HUES6 (cell line): ENCODE measurements around the gene SPP2.

ENCODE experiments used
- H3K27ac ChIP-seq: 2 replicates; pipeline ENCODE4 v1.7.0; 2013; ENCODE audit warnings: low read depth, mild to moderate bottlenecking, low read length, inconsistent platforms
- H3K27me3 ChIP-seq: 2 replicates; pipeline ENCODE4 v1.6.1; 2013; ENCODE audit warnings: low read length; ENCODE audit not compliant: control insufficient read depth, insufficient read depth
- H3K36me3 ChIP-seq: 2 replicates; pipeline ENCODE4 v1.6.1; 2013; ENCODE audit warnings: low read length; ENCODE audit not compliant: control insufficient read depth, insufficient read depth
- H3K4me1 ChIP-seq: 2 replicates; pipeline ENCODE4 v1.6.1; 2013; ENCODE audit warnings: low read length; ENCODE audit not compliant: control insufficient read depth, insufficient read depth
- H3K4me3 ChIP-seq: 2 replicates; pipeline ENCODE4 v1.5.1; 2013; ENCODE audit warnings: low read depth, low read length
- H3K9ac ChIP-seq: one replicate; pipeline ENCODE4 v1.6.1; 2013; ENCODE audit warnings: mild to moderate bottlenecking, low read length
- H3K9me3 ChIP-seq: 2 replicates; pipeline ENCODE4 v1.6.1; 2013; ENCODE audit warnings: low read depth, low read length; ENCODE audit not compliant: control insufficient read depth, insufficient read depth

SPP2 gene

GRCh38 chr2:234024304-234024703, 26.2 kb upstream of the SPP2 start:
- H3K4me3 ChIP-seq = no peak overlapping the region
- H3K36me3 ChIP-seq = no peaks in the 10 kb centered on the region
- no peak overlapping the region for H3K9ac ChIP-seq
- no peaks in the 10 kb centered on the region for H3K27me3 ChIP-seq
- H3K9me3 ChIP-seq = peaks cover 19% of the 10 kb centered on the region
- H3K4me1 ChIP-seq = no peaks in the 10 kb centered on the region
- no peak overlapping the region for H3K27ac ChIP-seq

GRCh38 chr2:234025466-234025865, 25.0 kb upstream of the SPP2 start:
- H3K27me3 ChIP-seq = no peaks in the 10 kb centered on the region
- H3K9ac ChIP-seq = no peak overlapping the region
- H3K9me3 ChIP-seq = peaks cover 15% of the 10 kb centered on the region
- H3K27ac ChIP-seq = no peak overlapping the region
- H3K36me3 ChIP-seq = no peaks in the 10 kb centered on the region
- no peaks in the 10 kb centered on the region for H3K4me1 ChIP-seq
- H3K4me3 ChIP-seq = no peak overlapping the region

GRCh38 chr2:234025891-234026401, 24.6 kb upstream of the SPP2 start:
- Histone ChIP-seq H3K27me3 (no peaks in the 10 kb centered on the region), H3K9ac (no peak overlapping the region), H3K27ac (no peak overlapping the region), H3K4me1 (no peaks in the 10 kb centered on the region), H3K4me3 (no peak overlapping the region), H3K9me3 (peaks cover 15% of the 10 kb centered on the region), H3K36me3 (no peaks in the 10 kb centered on the region)

- Histone ChIP-seq H3K36me3 (no peaks in the 10 kb centered on the region), H3K27me3 (no peaks in the 10 kb centered on the region), H3K4me1 (no peaks in the 10 kb centered on the region), H3K9me3 (peaks cover 15% of the 10 kb centered on the region), H3K9ac (no peak overlapping the region), H3K4me3 (no peak overlapping the region), H3K27ac (no peak overlapping the region)
These were observed 23.7 kb upstream of the SPP2 start for GRCh38 chr2:234026693-234027254.

- no peaks in the 10 kb centered on the region for H3K4me1 ChIP-seq
- H3K27me3 ChIP-seq = no peaks in the 10 kb centered on the region
- H3K27ac ChIP-seq = no peak overlapping the region
- H3K9me3 ChIP-seq = peaks cover 15% of the 10 kb centered on the region
- no peak overlapping the region for H3K4me3 ChIP-seq
- no peaks in the 10 kb centered on the region for H3K36me3 ChIP-seq
- no peak overlapping the region for H3K9ac ChIP-seq
These were observed 22.9 kb upstream of the SPP2 start for GRCh38 chr2:234027641-234028040.

- Histone ChIP-seq H3K9ac (no peak overlapping the region), H3K9me3 (peaks cover 4% of the 10 kb centered on the region), H3K4me1 (no peaks in the 10 kb centered on the region)
These were observed 21.3 kb upstream of the SPP2 start for GRCh38 chr2:234029150-234029733.

GRCh38 chr2:234031207-234031606, 19.3 kb upstream of the SPP2 start:
- no peak overlapping the region for H3K9ac ChIP-seq
- no peak overlapping the region for H3K4me3 ChIP-seq
- H3K9me3 ChIP-seq = no peaks in the 10 kb centered on the region; the same call in 1 of the 2 replicates
- H3K36me3 ChIP-seq = no peaks in the 10 kb centered on the region
- H3K4me1 ChIP-seq = no peaks in the 10 kb centered on the region
- H3K27ac ChIP-seq = no peak overlapping the region
- no peaks in the 10 kb centered on the region for H3K27me3 ChIP-seq

More at GRCh38 chr2:234029150-234029733, 21.3 kb upstream of the SPP2 start:
- Histone ChIP-seq H3K4me3 (no peak overlapping the region), H3K36me3 (no peaks in the 10 kb centered on the region), H3K27ac (no peak overlapping the region), H3K27me3 (no peaks in the 10 kb centered on the region)

GRCh38 chr2:234032279-234032856, 18.1 kb upstream of the SPP2 start:
- Histone ChIP-seq H3K9ac (no peak overlapping the region), H3K36me3 (no peaks in the 10 kb centered on the region), H3K4me3 (no peak overlapping the region), H3K9me3 (no peaks in the 10 kb centered on the region; the same call in 1 of the 2 replicates), H3K27me3 (no peaks in the 10 kb centered on the region), H3K4me1 (no peaks in the 10 kb centered on the region), H3K27ac (no peak overlapping the region)

GRCh38 chr2:234033174-234033573, 17.3 kb upstream of the SPP2 start:
- Histone ChIP-seq H3K27ac (no peak overlapping the region), H3K4me1 (no peaks in the 10 kb centered on the region), H3K9me3 (no peaks in the 10 kb centered on the region; the same call in 1 of the 2 replicates), H3K36me3 (no peaks in the 10 kb centered on the region), H3K27me3 (no peaks in the 10 kb centered on the region), H3K4me3 (no peak overlapping the region), H3K9ac (no peak overlapping the region)

GRCh38 chr2:234033885-234034284, 16.6 kb upstream of the SPP2 start:
- Histone ChIP-seq H3K4me1 (no peaks in the 10 kb centered on the region), H3K4me3 (no peak overlapping the region), H3K9ac (no peak overlapping the region), H3K27ac (no peak overlapping the region), H3K9me3 (no peaks in the 10 kb centered on the region; the same call in 1 of the 2 replicates), H3K27me3 (no peaks in the 10 kb centered on the region), H3K36me3 (no peaks in the 10 kb centered on the region)

GRCh38 chr2:234038076-234038802, 12.3 kb upstream of the SPP2 start:
- no peaks in the 10 kb centered on the region for H3K4me1 ChIP-seq
- H3K27me3 ChIP-seq = no peaks in the 10 kb centered on the region
- no peak overlapping the region for H3K27ac ChIP-seq
- H3K9ac ChIP-seq = no peak overlapping the region
- no peaks in the 10 kb centered on the region for H3K36me3 ChIP-seq
- no peak overlapping the region for H3K4me3 ChIP-seq
- H3K9me3 ChIP-seq = no peaks in the 10 kb centered on the region; the same call in 1 of the 2 replicates
